Thoracic aorta (tissue), 2 donors: ENCODE data around the gene MITF. TPM values are rescaled to one million over a fixed set of nuclear protein-coding genes. Genes with fewer than 3 reads are reported as not detected.

Source experiments
- ATAC-seq: fragments of 150-250 bp; one replicate; pipeline ENCODE4 v1.8.0; 2017; ENCODE audit warnings: low read depth; ENCODE audit not compliant: insufficient number of reproducible peaks, low FRiP score
- DNase-seq: peaks from one replicate; pipeline ENCODE4 v3.0.0-alpha.2; 2020; ENCODE audit warnings: low spot score
- H3K27ac ChIP-seq, 2 donors: fragments of 200-600 bp; sonication (generic); 1 replicate in 1 of 2; 2 replicates in 1 of 2; pipeline ENCODE4 v1.5.1; 2016; ENCODE audit warnings: mild to moderate bottlenecking in 2 of 2, moderate library complexity in 2 of 2
- H3K27me3 ChIP-seq: fragments of 200-600 bp; sonication (generic); replicated peaks from 2 replicates; pipeline ENCODE4 v1.6.0; 2016; ENCODE audit warnings: mild to moderate bottlenecking; ENCODE audit not compliant: insufficient read depth
- H3K36me3 ChIP-seq: fragments of 200-600 bp; sonication (generic); one replicate; pipeline ENCODE4 v1.5.1; 2016
- H3K4me1 ChIP-seq, 2 donors: fragments of 200-600 bp; sonication (generic); 1 replicate in 1 of 2; 2 replicates in 1 of 2; pipeline versions ENCODE4 v1.5.1 to v1.6.0; 2016; ENCODE audit warnings: low read depth in 2 of 2, mild to moderate bottlenecking in 1 of 2; ENCODE audit not compliant: control insufficient read depth in 1 of 2
- H3K4me3 ChIP-seq: fragments of 200-600 bp; sonication (generic); 2 replicates; pipeline ENCODE4 v1.5.1; 2016; ENCODE audit warnings: mild to moderate bottlenecking
- H3K9me3 ChIP-seq: fragments of 200-600 bp; sonication (generic); 2 replicates; pipeline ENCODE4 v1.5.1; 2016
- total RNA-seq, 2 donors: library from RNA; depleted of rRNA; stranded (reverse); fragments of >200 nt; gene quantifications; one replicate each; pipeline versions ENCODE4 v1.1.0 to v1.2.3, GENCODE V29; 2016
- TF ChIP-seq, protein P1 (sequence below): fragments of 200-600 bp; sonication (generic); IDR thresholded peaks from one replicate; pipeline ENCODE4 v1.5.1; 2019; ENCODE audit warnings: antibody characterized with exemption

The MITF gene
- total RNA-seq, 2 donors from 2014 or later: 12.3 to 12.7 TPM

DNA sequence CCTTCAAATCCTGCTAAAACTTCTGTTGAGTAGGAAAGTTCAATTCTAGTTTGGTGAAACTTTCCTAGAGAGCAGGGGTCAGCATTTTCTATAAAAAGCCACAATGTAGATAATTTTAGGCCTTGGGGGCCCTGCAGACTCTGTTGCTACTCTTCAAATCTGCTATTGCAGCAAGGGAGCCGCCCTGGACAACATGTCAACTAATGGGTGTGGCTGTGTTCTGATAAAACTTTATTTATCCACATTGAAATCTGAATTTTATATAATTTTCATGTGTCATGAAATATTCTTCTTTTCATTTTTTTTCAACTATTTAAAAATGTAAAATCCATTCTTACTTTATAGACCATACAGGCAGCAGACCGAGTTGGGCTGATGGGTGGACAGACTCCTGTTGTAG, 192.8 kb downstream of the MITF start:
- no peaks in the 10 kb centered on the region for H3K9me3 ChIP-seq
- H3K4me1 ChIP-seq: no peaks in the 10 kb centered on the region
- DNase-seq: no peak
- no peak for ATAC-seq
- H3K27me3 ChIP-seq: no peaks in the 10 kb centered on the region
- TF ChIP-seq, protein P1, sequence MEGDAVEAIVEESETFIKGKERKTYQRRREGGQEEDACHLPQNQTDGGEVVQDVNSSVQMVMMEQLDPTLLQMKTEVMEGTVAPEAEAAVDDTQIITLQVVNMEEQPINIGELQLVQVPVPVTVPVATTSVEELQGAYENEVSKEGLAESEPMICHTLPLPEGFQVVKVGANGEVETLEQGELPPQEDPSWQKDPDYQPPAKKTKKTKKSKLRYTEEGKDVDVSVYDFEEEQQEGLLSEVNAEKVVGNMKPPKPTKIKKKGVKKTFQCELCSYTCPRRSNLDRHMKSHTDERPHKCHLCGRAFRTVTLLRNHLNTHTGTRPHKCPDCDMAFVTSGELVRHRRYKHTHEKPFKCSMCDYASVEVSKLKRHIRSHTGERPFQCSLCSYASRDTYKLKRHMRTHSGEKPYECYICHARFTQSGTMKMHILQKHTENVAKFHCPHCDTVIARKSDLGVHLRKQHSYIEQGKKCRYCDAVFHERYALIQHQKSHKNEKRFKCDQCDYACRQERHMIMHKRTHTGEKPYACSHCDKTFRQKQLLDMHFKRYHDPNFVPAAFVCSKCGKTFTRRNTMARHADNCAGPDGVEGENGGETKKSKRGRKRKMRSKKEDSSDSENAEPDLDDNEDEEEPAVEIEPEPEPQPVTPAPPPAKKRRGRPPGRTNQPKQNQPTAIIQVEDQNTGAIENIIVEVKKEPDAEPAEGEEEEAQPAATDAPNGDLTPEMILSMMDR: no peak
- no peak overlapping the region for H3K27ac ChIP-seq
- no peak overlapping the region for H3K4me3 ChIP-seq
- H3K36me3 ChIP-seq: no peaks in the 10 kb centered on the region

DNA sequence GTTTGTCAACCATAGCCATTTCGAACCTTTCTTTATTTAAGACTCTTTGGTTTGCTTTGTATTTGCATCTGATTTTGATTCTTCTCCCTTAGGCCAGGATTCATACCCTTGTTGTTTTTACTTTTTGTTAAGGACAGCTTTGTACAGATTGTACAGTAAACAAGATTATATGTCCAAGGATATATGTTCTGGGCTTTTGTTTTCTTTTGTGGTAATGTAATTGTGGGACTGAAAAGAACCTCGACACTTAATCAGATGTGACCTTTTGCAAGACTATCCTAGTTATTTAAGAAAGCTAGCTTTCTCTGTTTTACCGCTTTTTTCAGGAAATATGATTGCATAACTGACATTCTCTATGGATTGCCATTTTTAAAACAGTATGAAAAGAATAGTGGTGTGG, 193.2 kb downstream of the MITF start:
- TF ChIP-seq, protein P1: no peak
- no peaks in the 10 kb centered on the region for H3K4me1 ChIP-seq
- ATAC-seq: no peak

DNA sequence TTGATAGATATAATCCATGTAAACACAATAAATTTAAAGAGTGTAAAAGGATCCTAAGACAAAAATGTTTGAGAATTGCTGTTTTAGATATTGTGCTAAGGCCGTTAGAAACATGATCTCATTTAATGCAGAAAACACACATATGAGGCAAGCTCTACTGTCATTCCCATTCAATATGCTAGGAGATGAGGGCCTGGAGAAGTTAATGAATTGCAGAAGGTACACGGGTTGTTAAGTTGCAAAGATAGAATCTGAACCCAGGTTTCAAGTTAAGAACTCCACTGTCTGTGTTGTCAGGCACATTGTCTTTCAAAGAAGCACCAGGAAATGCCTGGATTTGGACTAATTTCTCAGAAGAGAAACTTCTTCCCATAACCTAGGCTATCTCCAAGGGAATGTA, 195.1 kb downstream of the MITF start:
- DNase-seq (no peak), ATAC-seq (no peak)
- TF ChIP-seq, protein P1: no peak
- no peaks in the 10 kb centered on the region for H3K4me1 ChIP-seq
- no peaks in the 10 kb centered on the region for H3K27me3 ChIP-seq
- H3K36me3 ChIP-seq: peaks cover 3% of the 10 kb centered on the region
- H3K27ac ChIP-seq: no peak overlapping the region
- H3K9me3 ChIP-seq: no peaks in the 10 kb centered on the region
- no peak overlapping the region for H3K4me3 ChIP-seq

More for the DNA sequence above, 193.2 kb downstream of the MITF start:
- DNase-seq: no peak
- Histone ChIP-seq H3K36me3 (no peaks in the 10 kb centered on the region), H3K4me3 (no peak overlapping the region), H3K27me3 (no peaks in the 10 kb centered on the region), H3K27ac (no peak overlapping the region), H3K9me3 (no peaks in the 10 kb centered on the region)

DNA sequence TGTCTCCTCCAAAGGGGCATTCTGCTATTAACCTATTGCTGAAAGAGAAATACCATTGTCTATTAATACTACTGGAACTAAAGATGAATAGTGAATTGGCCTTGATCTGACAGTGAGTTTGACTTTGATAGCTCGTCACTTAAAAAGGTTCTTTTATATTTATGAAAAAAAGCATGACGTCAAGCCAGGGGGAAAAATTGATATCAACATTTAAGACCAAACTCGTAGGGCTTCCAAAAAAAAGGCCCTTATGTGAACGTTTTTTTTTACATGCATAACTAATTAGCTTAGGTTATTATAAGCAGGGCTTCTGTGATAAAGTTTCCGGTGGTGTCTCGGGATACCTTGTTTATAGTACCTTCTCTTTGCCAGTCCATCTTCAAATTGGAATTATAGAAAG, 197.0 kb downstream of the MITF start:
- no peak for DNase-seq
- TF ChIP-seq, protein P1: no peak
- Histone ChIP-seq H3K27ac (no peak overlapping the region), H3K36me3 (peaks cover 3% of the 10 kb centered on the region), H3K4me1 (no peaks in the 10 kb centered on the region), H3K27me3 (no peaks in the 10 kb centered on the region), H3K4me3 (no peak overlapping the region), H3K9me3 (no peaks in the 10 kb centered on the region)
- ATAC-seq: no peak

DNA sequence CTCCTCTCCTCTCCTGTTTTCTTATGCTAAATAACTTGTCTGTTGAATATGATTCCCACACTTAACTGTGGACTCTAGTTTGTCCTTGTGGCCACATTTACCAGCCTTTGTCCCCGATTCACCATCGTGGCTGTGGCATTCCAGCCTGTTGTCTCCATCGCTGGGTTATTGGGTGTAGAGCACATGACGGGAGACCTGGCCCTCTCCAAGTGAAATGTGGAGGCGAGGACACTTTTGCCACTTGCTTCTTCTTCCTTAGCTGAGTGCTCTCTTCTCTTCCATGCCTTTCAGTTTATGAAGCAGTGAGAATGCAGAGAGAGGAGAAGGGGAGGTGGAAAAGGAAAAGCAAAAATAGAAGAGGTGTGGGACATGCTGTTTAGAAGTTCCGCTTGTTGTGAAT, 198.8 kb downstream of the MITF start:
- Histone ChIP-seq H3K27ac (no peak overlapping the region), H3K4me3 (no peak overlapping the region), H3K9me3 (no peaks in the 10 kb centered on the region), H3K4me1 (no peaks in the 10 kb centered on the region), H3K36me3 (peaks cover 3% of the 10 kb centered on the region), H3K27me3 (no peaks in the 10 kb centered on the region)
- DNase-seq: no peak
- ATAC-seq: no peak
- TF ChIP-seq, protein P1: no peak
